GM19240 (cell line): Measurements from ENCODE around the gene QTRT2.

ENCODE experiments used
- DNase-seq: peaks from one replicate; pipeline ENCODE4 v3.0.0; 2011; ENCODE audit warnings: low spot score; ENCODE audit not compliant: insufficient read length

QTRT2 gene

DNA sequence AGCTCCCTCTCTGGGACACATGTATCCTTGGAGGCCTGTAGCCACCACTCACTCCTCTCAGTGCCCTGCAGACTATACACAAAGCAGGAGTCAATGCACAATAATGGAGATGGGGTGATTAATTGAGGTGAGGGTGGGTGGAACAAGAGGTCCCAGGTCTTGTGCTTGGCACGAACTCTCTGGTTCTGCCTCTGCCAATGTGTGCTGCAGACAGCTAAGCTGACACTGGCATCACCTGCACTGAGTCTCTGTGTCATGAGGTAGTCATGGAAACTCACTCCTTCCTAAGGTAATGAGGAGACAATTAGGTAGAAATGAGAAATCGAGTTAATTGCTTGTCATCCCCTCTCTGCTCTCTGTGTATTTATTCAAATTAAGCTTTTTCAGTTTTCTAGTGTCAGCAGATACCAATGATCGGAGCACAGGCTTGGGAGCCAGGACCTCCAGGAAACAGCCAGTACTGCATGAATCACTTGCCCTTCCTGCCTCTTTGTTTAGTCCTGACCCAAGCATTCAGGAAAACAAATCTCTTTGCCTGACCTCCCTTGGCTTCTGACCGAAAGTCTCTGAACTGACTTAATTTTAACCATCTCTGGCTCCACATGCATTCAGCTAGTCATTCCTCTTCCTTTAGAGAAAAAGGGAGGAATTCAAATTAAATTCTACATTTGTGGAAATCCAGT lies 65.6 kb downstream of the QTRT2 start:
- no peak for DNase-seq

DNA sequence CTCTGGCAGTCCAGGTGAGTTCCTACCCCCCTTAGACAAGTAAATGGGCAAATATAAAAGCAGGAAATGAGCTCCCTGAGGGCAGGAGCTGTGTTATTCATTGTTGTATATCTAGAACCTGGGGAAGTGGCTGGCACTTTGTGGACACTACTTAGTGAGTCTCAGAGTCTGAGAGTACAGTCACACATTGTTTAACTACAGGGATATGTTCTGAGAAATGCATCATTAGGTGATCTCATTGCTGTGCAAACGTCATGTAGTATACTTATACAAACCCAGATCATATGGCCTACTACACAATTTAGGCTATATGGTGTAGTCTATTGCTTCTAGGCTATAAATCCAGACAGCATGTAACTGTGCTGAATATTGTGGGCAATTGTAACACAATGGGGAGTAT lies 69.9 kb downstream of the QTRT2 start:
- no peak for DNase-seq

DNA sequence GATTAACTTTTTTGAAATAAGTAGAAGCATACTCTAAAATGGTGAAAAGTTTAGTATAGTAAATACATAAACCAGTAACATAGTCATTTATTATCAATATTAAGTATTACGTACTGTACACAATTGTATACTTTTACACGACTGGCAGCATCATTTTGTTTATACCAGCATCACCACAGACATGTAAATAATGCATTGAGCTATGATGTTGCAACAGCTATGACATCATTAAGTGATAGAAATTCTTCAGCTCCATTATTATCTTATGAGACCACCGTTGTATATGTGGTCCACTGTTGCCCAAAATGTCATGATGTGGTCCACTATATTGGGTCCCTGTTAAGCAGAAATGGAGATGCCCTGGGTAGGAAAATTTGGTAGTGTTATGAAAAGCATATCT lies 71.0 kb downstream of the QTRT2 start:
- DNase-seq: no peak

DNA sequence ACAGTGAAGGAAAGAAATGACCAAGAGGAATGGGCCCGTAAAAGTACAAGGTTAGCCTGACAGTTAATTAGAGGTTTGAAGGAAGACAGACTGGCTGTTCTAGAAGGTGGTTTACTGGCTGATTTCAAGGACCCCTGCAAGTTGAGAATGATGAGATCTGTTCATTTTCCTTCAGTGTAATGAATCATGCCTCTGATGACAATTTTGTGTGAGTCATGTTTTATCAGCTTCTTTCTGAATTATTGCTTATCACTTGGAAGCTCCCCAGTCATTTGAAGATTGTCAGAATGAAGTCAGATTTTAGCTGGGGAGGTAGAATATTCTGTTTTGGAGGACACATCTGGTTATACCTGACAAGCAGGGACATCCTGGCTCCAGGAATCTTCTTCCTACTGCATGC lies 71.7 kb downstream of the QTRT2 start:
- DNase-seq: no peak

DNA sequence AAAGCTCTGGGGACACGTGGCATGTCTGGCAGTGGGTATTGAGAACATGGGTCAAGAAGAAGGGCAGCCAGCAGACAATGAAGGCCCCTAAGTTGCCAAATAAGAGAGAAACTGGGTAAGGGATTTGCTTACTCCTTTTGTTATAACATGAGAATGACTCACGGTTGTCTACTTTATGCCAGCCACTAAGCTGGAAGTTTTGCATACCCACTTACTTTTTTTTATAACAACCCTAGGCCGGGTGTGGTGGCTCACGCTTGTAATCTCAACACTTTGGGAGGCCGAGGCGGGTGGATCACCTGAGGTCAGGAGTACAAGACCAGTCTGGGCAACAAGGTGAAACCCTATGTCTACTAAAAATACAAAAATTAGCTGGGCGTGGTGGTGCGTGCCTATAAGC lies 72.3 kb downstream of the QTRT2 start:
- no peak for DNase-seq

DNA sequence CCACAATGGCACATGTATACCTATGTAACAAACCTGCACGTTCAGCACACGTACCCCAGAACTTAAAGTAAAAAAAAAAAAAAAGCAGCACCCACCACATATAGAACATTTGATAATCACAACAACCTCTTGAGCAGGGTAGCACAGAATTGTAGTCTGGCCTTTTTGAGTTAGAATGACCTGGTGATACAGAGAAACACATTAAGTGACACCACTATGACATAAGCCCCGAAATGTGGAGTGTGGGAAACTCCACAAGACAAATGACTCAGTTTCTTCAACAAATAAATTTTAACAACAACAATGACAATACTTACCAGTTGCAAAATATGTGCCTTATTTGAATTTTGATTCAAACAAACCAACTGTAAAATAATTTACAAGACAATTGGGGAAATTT lies 76.0 kb downstream of the QTRT2 start:
- DNase-seq: no peak

DNA sequence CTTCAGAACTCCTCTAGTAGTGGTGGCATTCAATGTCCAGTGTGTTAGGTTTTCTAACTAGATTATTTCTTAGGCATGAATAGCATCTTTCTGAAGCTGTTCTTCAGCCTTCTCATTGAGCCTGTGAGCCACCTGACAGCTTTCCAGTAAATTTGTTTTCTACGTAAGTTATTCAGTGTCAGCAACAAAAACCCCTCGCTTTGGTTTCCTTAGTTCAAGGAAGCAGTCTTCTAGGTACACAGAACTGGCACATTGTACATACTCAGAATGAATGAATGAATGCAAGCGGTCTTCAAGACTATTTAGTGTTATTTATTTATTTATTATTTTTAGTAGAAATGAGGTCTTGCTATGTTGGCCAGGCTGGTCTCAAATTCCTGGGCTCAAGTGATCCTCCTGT lies 77.4 kb downstream of the QTRT2 start:
- no peak for DNase-seq
